ENCODE results near the gene CD163L1. TPM values are rescaled to one million over a fixed set of nuclear protein-coding genes. Genes with fewer than 3 reads are reported as not detected.

CD163L1 gene
- total RNA-seq, 1 experiment from 2014 or later, result 0.11 TPM

DNA sequence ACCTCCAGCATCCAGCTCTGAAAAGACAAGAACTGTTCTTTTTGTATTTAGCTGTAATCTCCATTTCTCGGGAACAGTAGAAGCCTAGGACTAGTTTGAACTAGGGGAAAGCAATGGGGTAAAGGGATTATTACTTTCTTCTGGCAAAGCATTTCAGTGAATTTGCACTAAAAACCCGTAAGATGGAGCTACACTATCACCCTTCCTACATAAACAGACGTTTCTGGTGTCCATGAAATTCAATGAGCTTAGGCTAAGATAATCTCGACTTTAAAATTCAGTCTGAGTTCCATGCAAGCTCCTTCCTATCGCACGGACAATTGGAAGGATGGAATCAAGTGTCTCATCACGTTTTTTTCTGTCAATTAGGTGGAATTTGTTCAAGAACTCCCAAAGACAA, 116.0 kb downstream of the CD163L1 start:
- H3K9me3 Mint-ChIP-seq (ENCODE audit: unreplicated experiment), result peaks cover 29% of the 10 kb centered on the region
- intact Hi-C loops (cut with micrococcal nuclease; ENCODE audit: unreplicated experiment), result no loop called here
- H3K4me3 Mint-ChIP-seq (ENCODE audit: unreplicated experiment), result no peak overlapping the region
- no peaks in the 10 kb centered on the region for H3K4me1 Mint-ChIP-seq (ENCODE audit: low read depth, unreplicated experiment)
- peaks cover 16% of the 10 kb centered on the region for H3K27me3 Mint-ChIP-seq (ENCODE audit: insufficient read depth, unreplicated experiment)
- Histone ChIP-seq H3K4me3 (ENCODE audit: low read depth, low read length) (no peak overlapping the region), H3K4me1 (no peaks in the 10 kb centered on the region), H3K36me3 (ENCODE audit: control insufficient read depth, insufficient read depth, low read length) (no peaks in the 10 kb centered on the region), H3K27me3 (replicated peaks; ENCODE audit: control insufficient read depth, insufficient read depth, low read length) (no peaks in the 10 kb centered on the region), H3K9me3 (peaks cover 4% of the 10 kb centered on the region; the same call in 1 of the 2 replicates)
- CTCF ChIA-PET, result interaction anchor here (0.6 to 0.7 kb wide), 2 partner anchors 110 to 315 kb away, joined by 3 read pairs; no protein-coding TSS in a partner anchor
- no TSS peak for BruUV-seq (replicated peaks)
- H3K27ac Mint-ChIP-seq (ENCODE audit: unreplicated experiment), result no peak overlapping the region
- no peaks in the 10 kb centered on the region for H3K36me3 Mint-ChIP-seq (ENCODE audit: insufficient read depth, unreplicated experiment)
- POLR2A ChIA-PET, result interaction anchor here (0.6 kb wide), 1 partner anchor 112 kb away, joined by 3 read pairs; no protein-coding TSS in a partner anchor
- TF ChIP-seq, protein P1, sequence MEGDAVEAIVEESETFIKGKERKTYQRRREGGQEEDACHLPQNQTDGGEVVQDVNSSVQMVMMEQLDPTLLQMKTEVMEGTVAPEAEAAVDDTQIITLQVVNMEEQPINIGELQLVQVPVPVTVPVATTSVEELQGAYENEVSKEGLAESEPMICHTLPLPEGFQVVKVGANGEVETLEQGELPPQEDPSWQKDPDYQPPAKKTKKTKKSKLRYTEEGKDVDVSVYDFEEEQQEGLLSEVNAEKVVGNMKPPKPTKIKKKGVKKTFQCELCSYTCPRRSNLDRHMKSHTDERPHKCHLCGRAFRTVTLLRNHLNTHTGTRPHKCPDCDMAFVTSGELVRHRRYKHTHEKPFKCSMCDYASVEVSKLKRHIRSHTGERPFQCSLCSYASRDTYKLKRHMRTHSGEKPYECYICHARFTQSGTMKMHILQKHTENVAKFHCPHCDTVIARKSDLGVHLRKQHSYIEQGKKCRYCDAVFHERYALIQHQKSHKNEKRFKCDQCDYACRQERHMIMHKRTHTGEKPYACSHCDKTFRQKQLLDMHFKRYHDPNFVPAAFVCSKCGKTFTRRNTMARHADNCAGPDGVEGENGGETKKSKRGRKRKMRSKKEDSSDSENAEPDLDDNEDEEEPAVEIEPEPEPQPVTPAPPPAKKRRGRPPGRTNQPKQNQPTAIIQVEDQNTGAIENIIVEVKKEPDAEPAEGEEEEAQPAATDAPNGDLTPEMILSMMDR (IDR thresholded peaks at IDR 0.05; ENCODE audit: insufficient read depth in 1 of 2, low read depth in 1 of 2, low read length in 1 of 2, severe bottlenecking in 1 of 2, unreplicated experiment in 1 of 2), result no peak
- no peak for DNase-seq

DNA sequence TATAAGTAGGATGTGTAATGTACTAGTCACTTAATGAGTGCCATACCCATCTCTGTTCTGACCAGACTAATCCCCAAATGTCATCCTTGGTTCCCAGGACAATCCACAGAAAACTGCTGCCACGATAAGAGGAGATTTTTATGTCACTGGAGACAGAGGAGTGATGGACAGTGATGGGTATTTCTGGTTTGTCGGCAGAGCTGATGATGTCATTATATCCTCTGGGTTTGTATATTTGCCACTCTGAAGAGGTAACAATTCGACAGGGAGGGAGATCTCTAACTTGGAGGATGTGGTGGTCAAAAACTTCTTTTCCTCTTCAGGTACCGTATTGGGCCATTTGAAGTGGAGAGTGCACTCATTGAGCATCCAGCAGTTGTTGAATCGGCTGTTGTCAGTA, 119.8 kb downstream of the CD163L1 start:
- Histone ChIP-seq H3K4me3 (ENCODE audit: low read depth, low read length) (no peak overlapping the region), H3K9me3 (no peaks in the 10 kb centered on the region), H3K4me1 (no peaks in the 10 kb centered on the region), H3K27me3 (replicated peaks; ENCODE audit: control insufficient read depth, insufficient read depth, low read length) (no peaks in the 10 kb centered on the region), H3K36me3 (ENCODE audit: control insufficient read depth, insufficient read depth, low read length) (no peaks in the 10 kb centered on the region)
- Mint-ChIP-seq H3K9me3 (ENCODE audit: unreplicated experiment) (no peaks in the 10 kb centered on the region), H3K27ac (ENCODE audit: unreplicated experiment) (no peak overlapping the region), H3K27me3 (ENCODE audit: insufficient read depth, unreplicated experiment) (peaks cover 20% of the 10 kb centered on the region), H3K4me1 (ENCODE audit: low read depth, unreplicated experiment) (no peaks in the 10 kb centered on the region), H3K4me3 (ENCODE audit: unreplicated experiment) (no peak overlapping the region), H3K36me3 (ENCODE audit: insufficient read depth, unreplicated experiment) (no peaks in the 10 kb centered on the region)
- DNase-seq, result no peak
- ChIA-PET POLR2A (no interaction called here), CTCF (no interaction called here)
- no TSS peak for BruUV-seq (replicated peaks)
- intact Hi-C loops (cut with micrococcal nuclease; ENCODE audit: unreplicated experiment), result loop anchor here (5.0 kb wide), 1 partner anchor 138 kb away; no protein-coding TSS in a partner anchor
- TF ChIP-seq, protein P1 (IDR thresholded peaks at IDR 0.05; ENCODE audit: insufficient read depth in 1 of 2, low read depth in 1 of 2, low read length in 1 of 2, severe bottlenecking in 1 of 2, unreplicated experiment in 1 of 2), result no peak

DNA sequence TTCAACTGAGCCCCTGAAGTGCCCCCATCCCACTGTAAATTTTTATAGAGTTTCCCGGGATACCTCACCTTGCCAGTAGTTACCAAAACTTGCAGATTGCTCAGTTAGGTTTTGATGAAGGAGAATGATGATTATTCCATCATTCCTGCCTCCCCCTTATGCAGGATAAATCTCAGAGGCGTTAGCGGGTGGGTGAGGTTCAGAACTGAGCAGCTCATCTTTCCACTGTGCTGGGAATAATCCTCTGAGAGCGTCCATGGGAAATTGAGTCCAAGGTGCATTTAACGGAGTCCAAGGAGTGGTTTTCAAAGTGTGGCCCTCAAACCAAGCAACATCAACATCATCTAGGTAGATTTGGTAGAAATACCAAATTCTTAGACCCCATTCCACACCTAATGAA, 121.4 kb downstream of the CD163L1 start:
- no peaks in the 10 kb centered on the region for H3K4me1 Mint-ChIP-seq (ENCODE audit: low read depth, unreplicated experiment)
- CTCF ChIA-PET, result no interaction called here
- POLR2A ChIA-PET, result interaction anchor here (0.7 kb wide), 1 partner anchor 14 kb away, joined by 3 read pairs; no protein-coding TSS in a partner anchor

More for the DNA sequence above, 121.4 kb downstream of the CD163L1 start:
- Mint-ChIP-seq H3K27me3 (ENCODE audit: insufficient read depth, unreplicated experiment) (peaks cover 20% of the 10 kb centered on the region), H3K27ac (ENCODE audit: unreplicated experiment) (no peak overlapping the region), H3K36me3 (ENCODE audit: insufficient read depth, unreplicated experiment) (no peaks in the 10 kb centered on the region), H3K4me3 (ENCODE audit: unreplicated experiment) (no peak overlapping the region), H3K9me3 (ENCODE audit: unreplicated experiment) (no peaks in the 10 kb centered on the region)
- no peak for DNase-seq
- intact Hi-C loops (cut with micrococcal nuclease; ENCODE audit: unreplicated experiment), result loop anchor here (5.0 kb wide), 1 partner anchor 140 kb away; no protein-coding TSS in a partner anchor
- H3K27me3 ChIP-seq (replicated peaks; ENCODE audit: control insufficient read depth, insufficient read depth, low read length), result no peaks in the 10 kb centered on the region
- no peaks in the 10 kb centered on the region for H3K9me3 ChIP-seq
- no peaks in the 10 kb centered on the region for H3K36me3 ChIP-seq (ENCODE audit: control insufficient read depth, insufficient read depth, low read length)
- no peak overlapping the region for H3K4me3 ChIP-seq (ENCODE audit: low read depth, low read length)
- BruUV-seq (replicated peaks), result no TSS peak
- H3K4me1 ChIP-seq, result no peaks in the 10 kb centered on the region
- TF ChIP-seq, protein P1 (IDR thresholded peaks at IDR 0.05; ENCODE audit: insufficient read depth in 1 of 2, low read depth in 1 of 2, low read length in 1 of 2, severe bottlenecking in 1 of 2, unreplicated experiment in 1 of 2), result no peak

Data from Caco-2 (cell line).